Right renal cortex interstitium (tissue), 3 donors: ENCODE measurements around the gene PYY. TPM values are rescaled to one million over a fixed set of nuclear protein-coding genes. Genes with fewer than 3 reads are reported as not detected.
"Not testable (repeated sequence)": the region's sequence is repeated elsewhere in the genome, so short reads cannot be mapped to it uniquely, and the experiment has no call there.

Experiments used
- DNase-seq, 3 donors: peaks; one replicate each; pipeline ENCODE4 v3.0.0-alpha.2; 2013; ENCODE audit warnings: low read depth in 3 of 3, low spot score in 2 of 3
- polyA plus RNA-seq, 3 donors: library from polyadenylated mRNA; unstranded; fragments of 120-200 nt; gene quantifications; one replicate each; pipeline ENCODE4 v1.2.1, GENCODE V29; 2013; ENCODE audit not compliant: insufficient read length in 3 of 3

The PYY gene
- polyA plus RNA-seq, 3 donors = 0.26 to 0.28 TPM; not detected in 1

DNA sequence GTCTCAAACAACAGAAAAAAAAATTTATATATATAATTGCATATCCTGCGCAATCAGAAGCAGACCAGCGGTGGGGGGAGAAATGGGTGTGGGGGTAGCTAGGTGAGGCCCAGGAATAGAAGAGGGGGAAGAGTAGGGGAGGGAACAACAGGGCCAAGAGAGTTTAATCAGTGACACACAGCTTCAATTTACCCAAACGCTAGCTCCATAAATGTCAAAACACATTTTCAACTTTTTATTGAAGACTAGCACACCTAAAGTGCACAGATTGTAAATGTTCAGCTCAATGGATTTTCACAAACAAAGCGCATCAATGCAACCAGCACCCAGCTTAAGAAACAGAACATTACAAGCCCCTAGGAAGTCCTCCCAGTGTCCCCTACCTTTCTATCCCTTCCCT lies 25.9 kb upstream of the PYY start:
- no peak for DNase-seq

DNA sequence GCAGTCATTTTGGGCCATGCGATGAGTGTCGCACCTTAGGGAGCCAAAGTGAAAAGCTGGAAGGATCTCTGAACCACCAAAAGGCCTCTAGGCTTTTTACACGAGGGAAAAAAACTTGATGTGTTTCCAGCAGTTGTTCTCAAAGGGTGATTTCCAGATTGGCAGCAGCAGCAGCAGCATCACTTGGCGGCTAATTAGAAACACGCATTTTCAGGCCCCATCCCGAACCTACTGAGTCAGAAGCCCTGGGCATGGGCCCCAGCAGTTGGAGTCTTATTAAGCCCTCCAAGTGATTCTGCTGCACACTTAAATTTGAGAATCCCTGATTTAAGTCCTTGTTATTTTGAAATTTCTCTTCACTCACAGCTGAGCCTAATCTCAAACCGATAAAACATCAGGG lies 25.3 kb upstream of the PYY start:
- no peak for DNase-seq

DNA sequence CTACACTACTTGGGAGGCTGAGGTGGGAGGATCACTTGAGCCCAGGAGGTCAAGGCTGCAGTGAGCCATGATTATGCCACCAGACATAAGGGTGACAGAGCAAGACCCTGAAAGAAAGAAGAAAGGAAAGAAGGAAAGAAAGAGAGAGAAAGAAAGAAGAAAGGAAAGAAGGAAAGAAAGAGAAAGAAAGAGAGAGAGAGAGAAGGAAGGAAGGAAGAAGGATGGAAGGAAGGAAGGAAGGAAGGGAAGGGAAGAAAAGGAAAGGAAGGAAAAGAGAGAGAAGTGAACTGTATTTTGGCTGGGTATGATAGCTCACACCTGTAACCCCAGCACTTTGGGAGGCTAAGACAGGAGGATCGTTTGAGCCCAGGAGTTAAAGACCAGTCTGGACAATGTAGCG lies 24.3 kb upstream of the PYY start:
- no peak for DNase-seq

DNA sequence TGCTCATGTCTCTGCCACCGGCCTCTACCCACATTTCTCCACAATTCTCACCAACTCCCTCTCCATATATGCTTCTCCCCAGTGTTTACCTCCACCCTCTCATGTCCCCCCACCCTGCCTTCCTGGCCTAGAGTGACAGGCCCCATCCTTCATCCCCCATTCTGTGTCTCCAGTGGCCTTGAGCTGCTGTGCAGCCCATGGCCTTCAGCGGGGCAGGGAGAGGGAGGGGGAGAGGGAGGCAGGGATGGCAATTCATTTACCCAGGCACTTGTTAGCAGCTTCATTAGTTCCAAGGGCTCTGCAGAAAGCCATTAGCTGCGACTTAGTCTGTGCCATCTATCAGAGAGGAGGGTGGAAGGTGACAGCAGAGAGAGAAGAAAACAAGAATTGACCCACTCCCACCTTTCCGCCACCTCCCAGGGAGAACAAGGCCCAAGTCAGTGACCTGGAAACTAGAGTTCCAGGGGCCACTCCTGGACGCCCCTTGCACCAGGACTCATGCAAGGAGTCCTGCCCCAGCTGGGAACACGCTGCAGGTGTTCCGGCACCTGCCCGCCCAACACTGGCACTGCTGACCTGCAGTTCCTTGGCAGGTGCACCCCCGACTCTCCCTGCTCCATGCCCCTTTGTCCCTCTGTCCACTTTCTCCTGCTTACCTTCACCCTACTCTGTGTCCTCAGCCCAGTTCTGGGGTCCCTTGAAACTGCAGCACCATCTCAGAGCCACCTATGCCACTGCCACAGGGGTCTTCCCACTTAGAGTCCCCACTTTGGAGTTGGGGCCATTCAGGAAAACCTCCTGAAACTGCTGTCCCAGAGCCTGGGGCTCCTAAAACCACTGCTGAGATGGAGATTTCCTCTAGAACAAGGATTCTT lies 23.5 kb upstream of the PYY start:
- DNase-seq = no peak

DNA sequence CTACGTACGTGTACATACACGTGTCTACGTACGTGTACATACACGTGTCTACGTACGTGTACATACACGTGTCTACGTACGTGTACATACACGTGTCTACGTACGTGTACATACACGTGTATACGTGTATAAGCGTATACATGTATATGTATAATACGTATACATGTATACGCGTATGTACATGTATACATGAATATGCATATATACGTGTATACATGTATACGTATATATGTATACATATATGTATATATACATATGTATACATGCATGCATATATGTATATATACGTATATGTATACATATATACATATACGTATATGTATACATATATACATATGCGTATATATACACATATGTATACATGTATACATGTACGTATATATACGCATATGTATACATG lies 22.2 kb upstream of the PYY start:
- DNase-seq = no peak

DNA sequence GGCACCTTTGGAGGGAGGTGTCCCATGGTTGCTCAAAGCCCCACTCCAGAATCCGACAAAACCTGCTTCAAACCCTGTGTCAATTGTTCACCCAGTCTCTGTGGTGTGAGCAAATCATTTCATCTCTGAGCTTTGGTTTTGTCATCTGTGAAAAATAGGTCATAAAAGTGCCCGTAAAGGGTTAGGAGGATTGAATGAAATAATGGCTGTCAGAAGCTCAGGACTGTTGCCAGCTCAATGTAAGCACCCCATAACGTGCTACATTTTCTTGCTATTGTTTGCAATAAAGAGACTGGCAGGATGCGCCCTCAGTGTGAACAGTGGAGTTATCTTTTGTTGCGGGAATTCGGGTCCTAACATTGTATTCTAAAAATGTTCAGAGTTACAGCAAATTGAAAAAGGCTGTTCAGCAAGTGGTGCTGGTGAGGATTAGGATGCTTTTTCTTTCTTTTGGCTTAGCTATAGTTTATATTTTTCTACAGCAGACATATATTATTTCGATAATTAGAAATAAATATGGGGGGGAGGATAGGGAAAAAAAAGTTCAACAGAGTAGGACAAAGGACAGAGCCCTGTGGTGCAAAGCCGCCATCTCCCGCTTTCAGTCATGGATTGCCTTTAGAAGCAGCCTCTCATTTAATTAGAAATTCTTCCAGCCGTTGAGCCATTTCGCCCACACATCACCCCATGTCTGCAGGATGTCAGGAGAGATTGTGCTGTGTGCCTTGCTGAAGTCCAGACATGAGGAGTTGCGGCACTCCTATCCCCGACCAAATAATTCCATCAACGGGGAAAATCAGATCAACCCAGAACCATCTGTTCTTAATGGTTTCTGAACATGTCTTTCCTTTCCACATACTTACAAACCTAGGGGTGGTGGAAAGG lies 20.9 kb upstream of the PYY start:
- no peak for DNase-seq

DNA sequence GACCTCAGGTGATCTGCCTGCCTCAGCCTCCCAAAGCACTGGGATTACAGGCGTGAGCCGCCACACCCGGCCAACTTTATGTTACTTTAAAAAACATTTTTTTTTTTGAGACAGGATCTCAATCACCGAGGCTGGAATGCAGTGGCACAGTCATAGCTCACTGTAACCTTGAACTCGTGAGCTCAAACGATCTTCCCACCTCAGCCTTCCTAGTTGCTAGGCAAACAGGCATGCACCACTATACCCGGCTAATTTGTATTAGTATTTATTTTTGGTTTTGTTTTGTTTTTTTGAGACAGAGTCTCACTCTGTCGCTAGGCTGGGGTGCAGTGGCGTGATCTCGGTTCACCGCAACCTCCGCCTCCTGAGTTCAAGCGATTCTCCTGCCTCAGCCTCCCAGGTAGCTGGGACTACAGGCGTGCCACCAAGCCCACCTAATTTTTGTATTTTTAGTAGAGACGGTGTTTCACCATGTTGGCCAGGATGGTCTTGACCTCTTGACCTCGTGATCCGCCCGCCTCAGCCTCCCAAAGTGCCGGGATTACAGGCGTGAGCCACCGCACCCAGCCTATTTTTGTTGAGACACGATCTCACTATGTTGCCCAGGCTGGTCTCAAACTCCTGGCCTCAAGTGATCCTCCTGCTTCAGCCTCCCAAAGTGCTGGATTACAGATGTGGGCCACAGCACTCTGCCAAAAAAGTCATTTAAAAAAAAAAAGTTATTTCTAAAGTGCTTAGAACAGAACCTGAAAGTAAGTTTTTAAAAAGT lies 18.9 kb upstream of the PYY start:
- DNase-seq = not testable (repeated sequence)

DNA sequence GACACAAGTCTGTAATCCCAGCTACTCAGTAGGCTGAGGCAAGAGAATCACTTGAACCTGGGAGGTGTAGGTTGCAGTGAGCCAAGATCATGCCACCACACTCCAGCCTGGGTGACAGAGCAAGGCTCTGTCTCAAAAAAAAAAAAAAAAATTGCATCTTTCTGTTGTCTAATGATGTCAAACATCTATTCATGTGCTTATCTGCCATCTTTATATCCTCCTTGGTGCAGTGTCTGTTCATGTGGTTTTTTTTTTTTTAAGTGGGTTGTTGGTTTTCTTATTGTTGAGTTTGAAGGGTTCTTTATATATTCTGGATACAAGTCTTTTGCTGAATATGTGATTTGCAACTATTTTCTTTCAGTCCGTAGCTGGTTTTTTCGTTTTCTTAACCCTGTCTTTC lies 17.7 kb upstream of the PYY start:
- DNase-seq = not testable (repeated sequence)

DNA sequence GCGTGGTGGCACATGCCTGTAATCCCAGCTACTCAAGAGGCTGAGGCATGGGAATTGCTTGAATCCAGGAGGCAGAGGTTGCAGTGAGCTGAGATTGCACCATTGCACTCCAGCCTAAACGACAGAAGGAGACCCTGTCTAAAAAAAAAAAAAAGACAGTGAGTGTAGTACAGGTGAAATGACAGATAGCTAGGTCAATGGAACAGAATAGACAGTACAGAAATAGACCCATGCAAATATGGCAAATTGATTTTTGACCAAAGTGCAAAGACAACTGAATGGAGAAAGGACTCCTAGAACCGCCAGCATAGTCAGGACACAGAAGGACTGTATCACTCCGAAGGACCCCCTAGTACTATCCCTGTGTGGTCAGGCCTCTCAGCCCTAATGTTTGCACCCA lies 16.6 kb upstream of the PYY start:
- no peak for DNase-seq

DNA sequence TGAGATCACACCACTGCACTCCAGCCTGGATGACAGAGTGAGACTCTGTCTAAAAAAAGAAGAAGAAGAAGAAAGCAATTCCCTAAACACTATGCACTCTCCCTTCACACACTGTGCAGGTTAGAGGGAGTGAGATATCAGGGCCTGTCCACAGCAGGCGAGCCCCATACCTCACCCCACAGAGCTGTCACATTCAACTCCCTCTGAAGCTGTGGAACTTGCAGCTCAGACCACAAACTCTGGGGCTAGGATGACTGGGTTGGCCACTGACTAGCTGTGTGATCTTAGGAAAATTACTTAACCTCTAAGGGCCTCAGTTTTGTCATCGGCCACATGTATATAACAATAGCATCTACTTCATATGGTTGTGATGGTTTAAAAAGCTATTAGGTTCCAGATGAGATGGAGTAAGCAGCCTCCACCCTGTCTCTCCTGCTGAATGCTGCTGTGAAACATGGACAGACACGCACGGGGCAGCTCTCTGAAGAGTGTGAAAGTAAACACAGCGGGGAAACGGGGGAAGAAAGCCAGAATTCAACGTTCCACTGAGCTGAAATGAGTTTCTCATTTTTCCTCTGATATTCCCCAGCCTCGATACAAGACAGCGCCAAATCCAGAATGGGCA lies 13.6 kb upstream of the PYY start:
- no peak for DNase-seq

DNA sequence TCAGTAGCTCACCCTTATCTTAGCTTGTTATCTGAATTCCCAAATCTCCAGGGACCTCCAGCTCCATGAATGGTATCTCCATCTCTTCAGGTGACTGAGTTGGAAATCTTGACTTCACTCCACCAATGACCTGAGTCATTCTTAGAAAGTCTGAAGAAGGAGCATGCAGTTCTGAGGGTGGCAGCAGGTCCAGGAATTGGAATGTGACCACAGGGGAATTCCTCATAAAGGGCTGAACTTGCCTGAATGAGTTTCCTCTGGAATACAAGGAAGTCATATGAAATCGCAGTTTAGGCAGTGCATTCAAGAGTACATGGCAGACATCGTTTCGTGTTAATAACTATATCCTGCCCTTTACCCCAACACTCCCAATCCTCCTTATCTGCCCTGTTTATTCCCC lies 12.5 kb upstream of the PYY start:
- no peak for DNase-seq

DNA sequence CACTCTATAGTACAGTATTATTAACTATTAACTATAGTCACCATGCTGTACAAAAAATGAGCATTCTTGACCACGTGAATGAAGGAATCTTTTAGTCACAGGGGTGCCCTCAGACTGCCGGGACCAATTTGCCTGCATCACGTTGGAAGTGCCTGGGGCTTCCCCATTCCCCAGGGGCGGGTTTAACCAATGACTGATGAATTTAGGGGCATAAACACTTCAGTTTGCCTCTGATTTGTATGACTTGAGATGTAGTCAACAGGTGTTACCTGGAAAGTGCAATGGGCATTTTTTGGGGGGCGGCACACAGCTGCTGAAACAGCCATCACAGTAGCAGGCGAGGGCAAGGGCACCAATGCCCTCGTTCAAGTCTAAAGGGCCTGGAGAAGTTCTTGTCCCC lies 8.7 kb upstream of the PYY start:
- no peak for DNase-seq

DNA sequence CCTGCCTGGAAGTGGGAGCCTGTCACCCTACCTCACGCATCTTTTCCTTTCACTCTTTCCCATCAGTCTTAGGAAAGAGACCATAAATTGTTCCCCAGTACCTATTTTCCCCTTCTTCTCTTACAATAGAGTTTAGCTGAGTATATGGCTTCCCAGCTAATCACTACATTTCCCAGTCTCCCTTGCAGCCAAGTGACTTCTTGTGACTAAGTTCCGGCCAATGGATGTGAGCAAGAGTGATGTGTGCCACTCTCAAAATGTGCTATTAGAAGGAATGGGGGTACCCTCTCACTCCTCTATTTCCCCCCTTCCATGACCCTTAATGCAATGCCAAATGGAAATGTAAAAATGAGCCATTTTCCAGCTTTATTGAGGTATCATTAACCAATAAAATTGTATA lies 8.2 kb upstream of the PYY start:
- no peak for DNase-seq

DNA sequence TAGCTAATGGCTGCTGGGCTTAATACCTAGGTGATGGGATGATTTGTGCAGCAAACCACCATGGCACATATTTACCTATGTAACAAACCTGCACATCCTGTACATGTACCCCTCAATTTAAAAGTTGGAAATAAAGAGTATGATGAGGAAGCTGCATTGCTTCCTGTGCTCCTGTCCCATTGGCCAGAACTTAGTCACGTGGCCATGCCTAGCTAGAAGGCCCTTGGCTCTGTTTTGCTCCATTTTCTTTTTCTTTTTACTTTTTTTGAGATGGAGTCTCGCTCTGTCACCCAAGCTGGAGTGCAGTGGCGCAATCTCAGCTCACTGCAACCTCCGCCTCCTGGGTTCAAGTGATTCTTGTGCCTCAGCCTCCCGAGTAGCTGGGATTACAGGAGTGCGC lies 7.6 kb upstream of the PYY start:
- DNase-seq = not testable (repeated sequence)

DNA sequence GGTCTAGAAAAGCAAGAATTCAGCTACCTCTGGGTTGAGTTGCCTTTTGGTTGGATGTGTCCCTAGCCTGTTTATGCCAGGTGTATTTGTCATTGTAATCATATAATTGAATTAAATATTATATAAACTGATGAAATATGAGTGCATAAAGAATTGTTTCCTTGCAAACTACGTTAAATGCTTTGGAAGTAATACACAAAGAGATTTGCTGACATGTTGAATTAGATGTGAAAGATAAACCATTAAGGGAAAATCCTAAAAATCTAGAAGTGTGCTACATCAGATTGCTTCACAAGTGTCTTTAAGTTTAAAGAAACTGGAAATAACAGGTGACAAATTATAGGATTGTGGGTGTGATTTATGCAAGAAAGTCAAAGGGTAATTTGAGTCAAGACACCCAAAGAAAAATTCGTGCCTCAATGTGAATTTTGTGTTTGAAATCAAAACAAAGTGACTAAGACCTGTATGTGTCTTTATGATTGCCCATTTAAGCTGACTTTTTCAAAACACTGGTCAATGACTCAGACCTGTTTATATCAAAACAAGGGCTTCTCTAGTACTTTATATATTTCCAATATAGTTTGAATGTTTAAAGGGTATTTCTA lies 5.1 kb upstream of the PYY start:
- DNase-seq = no peak

DNA sequence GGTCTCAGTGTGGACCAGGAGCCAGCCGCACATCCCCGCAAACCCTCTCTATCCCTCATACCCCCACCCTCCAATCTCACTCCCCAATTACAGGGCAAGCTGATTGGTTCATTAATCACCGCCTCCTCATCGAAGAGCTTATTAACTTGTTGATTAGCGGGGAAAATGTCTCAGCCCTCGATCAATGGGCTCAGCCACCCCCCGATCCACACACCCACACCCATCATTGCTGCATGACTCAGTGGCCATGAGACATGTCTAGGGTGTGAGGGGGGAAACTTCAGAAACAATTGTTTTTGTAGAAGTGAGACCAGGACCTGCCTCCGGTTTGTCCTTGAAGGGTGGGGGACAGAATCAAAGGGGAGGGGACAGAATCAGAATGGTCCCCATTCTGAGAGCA lies 2.5 kb upstream of the PYY start:
- DNase-seq = no peak

DNA sequence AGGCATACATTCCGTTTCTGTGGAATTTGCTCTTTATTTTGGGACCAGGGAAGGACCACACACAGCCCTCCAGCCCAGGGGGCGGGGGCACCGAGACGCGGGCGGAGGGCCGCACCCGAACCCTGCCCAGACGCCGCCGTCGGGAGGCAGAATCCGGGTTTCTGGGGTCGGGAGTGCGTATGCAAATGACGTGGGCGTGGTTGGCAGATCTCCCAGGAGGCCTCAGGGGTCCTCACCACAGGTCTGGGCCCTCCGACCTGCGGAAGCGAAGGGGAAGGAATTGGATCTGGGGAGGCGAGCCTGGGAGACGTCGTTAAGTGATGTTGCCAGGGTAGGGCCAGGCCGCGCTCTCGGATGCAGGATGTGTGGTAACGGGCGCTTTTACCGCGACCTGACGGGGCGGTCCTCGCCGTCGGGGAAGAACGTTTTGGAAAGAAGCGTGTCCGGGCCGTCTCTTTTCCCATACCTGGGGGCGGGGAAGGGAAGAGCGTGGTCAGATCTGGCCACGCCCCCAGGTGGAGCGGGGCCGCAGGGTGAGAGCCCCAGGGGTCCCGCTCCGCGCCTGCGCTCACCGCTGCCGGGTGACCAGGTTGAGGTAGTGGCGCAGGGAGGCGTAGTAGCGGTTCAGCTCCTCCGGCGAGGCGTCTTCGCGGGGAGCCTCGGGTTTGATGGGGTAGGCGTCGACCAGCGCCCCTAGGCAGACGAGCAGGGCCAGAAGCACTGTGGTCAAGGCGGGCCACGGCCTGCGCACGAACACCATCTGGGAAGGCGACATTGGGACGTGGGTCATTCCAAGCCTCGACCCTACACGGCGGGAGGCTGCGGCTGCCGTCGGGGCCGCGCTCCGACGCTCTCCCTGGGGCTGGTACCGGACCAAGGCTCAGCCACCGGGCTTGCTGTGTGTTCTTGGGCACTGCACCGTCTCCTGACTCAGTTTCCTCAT lies 745 bp downstream of the PYY start:
- DNase-seq = no peak

DNA sequence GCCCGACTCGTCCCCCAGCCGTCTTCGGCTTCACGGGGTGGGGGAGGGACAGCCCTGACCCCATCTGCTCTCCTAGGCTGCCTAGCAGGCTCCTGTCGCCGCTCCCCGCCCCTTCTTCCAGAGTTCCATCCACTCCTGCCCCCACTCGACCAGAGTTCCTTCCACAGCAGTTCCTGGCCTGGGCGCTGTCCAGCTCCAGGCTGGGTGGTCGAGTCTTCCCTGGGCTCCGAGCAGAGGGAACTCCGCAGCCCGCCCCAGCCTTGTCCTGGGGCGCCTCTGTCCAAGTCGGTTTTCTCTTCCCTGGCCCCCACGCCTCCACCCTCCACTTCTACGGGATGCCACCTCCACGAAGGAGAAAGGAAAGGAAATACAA lies 1.4 kb downstream of the PYY start:
- no peak for DNase-seq

DNA sequence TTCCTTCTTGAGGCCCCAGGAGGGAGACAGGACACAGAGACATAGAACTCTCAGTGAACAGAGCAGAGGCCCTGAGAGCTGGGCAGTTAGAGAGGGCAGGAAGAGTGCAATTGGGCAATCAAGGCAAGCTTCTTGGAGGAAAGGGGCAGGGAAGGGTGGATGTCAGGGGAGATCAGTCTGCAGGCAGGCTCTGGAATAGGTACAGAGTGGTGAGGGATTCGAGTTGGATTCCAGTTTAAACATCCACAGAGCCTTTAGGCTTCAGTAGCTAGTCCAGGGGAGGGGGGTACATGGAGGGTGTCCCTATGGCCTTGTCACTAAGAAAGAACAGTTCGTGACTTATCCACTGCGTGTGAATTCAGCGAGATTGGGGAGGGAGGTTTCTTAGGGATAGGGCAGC lies 2.0 kb downstream of the PYY start:
- DNase-seq = no peak
